Measurements from ENCODE around the gene SPAG6.

SPAG6 gene

DNA sequence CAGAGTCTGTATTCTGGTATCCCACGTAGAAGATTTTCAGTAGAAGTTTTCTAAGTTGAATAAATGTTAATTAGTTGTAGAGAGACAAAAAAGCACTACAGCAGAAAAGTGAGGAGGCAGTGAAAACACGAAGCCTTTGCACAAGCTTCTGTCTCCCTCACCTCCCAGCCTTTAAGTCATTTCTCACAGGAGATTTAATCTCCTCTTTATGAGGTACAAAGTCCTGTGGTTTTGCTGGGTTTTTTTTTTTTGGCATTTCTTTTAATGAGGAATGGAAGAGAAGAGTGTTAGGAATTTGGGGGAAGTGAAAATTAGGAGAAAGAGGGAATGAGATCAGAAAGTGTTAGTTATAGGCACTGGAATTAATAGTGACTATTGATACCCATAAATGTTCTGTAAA is 21.5 kb downstream of the SPAG6 start:
- Histone ChIP-seq H3K27ac (ENCODE audit: low read length) (no peak overlapping the region), H3K9ac (ENCODE audit: low read depth, low read length) (no peak overlapping the region)

DNA sequence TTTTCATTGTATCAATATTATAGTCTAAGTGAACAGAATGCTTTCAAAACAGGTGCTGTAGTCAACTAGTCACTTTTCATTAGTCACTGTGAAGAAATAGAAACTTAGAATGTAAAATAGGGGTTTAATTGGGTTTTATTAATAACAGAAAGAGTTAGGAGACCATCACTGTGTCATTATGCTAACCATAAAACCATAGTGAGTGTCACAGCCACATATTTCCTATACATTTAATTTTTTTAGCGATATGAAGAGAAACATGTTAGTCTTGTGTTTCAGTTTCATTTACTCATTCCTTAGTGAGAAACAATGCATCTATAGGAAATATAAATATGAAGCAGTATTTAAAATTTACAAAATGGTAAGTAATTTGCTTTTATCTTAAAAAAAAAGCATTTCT is 22.2 kb downstream of the SPAG6 start:
- no peaks in the 10 kb centered on the region for H3K9me3 ChIP-seq (ENCODE audit: insufficient read depth, low read depth, low read length)
- H3K4me1 ChIP-seq (ENCODE audit: insufficient read depth, low read length), result no peaks in the 10 kb centered on the region
- no peaks in the 10 kb centered on the region for H3K36me3 ChIP-seq (ENCODE audit: insufficient read depth, low read depth, low read length)
- no peaks in the 10 kb centered on the region for H3K27me3 ChIP-seq (ENCODE audit: insufficient read depth, low read length)
- H3K9ac ChIP-seq (ENCODE audit: low read depth, low read length), result no peak overlapping the region
- H3K27ac ChIP-seq (ENCODE audit: low read length), result no peak overlapping the region
- H3K4me3 ChIP-seq (ENCODE audit: low read length), result no peak overlapping the region

More for the DNA sequence above, 21.5 kb downstream of the SPAG6 start:
- Histone ChIP-seq H3K27me3 (ENCODE audit: insufficient read depth, low read length) (no peaks in the 10 kb centered on the region), H3K4me3 (ENCODE audit: low read length) (no peak overlapping the region), H3K4me1 (ENCODE audit: insufficient read depth, low read length) (no peaks in the 10 kb centered on the region), H3K36me3 (ENCODE audit: insufficient read depth, low read depth, low read length) (no peaks in the 10 kb centered on the region), H3K9me3 (ENCODE audit: insufficient read depth, low read depth, low read length) (no peaks in the 10 kb centered on the region)

DNA sequence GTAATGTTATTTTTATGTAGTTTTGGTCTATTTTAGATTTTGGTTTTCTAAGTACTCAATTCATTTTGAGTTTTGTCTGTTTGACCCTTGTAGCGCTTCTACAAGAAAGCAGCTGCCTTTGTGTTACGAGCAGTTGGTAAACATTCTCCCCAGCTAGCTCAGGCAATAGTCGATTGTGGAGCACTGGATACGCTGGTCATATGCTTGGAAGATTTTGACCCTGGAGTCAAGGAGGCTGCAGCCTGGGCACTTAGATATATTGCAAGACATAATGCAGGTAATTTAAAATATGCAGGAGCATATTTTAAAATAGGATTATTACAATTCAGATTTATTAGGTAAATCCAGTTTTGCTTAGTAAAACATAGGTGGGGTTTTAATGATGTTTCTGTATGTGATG is 23.1 kb downstream of the SPAG6 start:
- no peaks in the 10 kb centered on the region for H3K4me1 ChIP-seq (ENCODE audit: insufficient read depth, low read length)
- no peaks in the 10 kb centered on the region for H3K27me3 ChIP-seq (ENCODE audit: insufficient read depth, low read length)
- H3K27ac ChIP-seq (ENCODE audit: low read length), result no peak overlapping the region
- no peaks in the 10 kb centered on the region for H3K9me3 ChIP-seq (ENCODE audit: insufficient read depth, low read depth, low read length)
- no peaks in the 10 kb centered on the region for H3K36me3 ChIP-seq (ENCODE audit: insufficient read depth, low read depth, low read length)
- no peak overlapping the region for H3K9ac ChIP-seq (ENCODE audit: low read depth, low read length)
- H3K4me3 ChIP-seq (ENCODE audit: low read length), result no peak overlapping the region

DNA sequence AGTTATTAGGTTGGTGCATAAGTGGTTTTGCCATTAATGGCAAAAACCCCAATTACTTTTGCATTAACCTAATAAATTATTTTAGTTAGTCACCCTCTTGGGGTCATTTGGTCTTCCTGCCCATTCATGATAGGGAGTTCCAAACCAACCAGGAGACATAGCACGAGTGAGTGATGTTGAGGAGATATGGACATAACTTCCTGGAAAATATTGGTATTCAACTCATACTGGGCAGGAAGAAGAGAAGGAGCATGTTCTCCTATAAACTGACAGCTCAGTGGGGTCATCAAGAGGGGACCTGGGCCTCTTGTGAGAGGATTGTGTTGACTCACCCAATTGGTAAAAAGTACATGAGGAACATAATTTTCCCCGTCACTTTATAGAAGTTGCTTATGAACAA is 23.7 kb downstream of the SPAG6 start:
- Histone ChIP-seq H3K9me3 (ENCODE audit: insufficient read depth, low read depth, low read length) (no peaks in the 10 kb centered on the region), H3K4me3 (ENCODE audit: low read length) (no peak overlapping the region), H3K27ac (ENCODE audit: low read length) (no peak overlapping the region), H3K36me3 (ENCODE audit: insufficient read depth, low read depth, low read length) (no peaks in the 10 kb centered on the region), H3K9ac (ENCODE audit: low read depth, low read length) (no peak overlapping the region), H3K27me3 (ENCODE audit: insufficient read depth, low read length) (no peaks in the 10 kb centered on the region), H3K4me1 (ENCODE audit: insufficient read depth, low read length) (no peaks in the 10 kb centered on the region)

DNA sequence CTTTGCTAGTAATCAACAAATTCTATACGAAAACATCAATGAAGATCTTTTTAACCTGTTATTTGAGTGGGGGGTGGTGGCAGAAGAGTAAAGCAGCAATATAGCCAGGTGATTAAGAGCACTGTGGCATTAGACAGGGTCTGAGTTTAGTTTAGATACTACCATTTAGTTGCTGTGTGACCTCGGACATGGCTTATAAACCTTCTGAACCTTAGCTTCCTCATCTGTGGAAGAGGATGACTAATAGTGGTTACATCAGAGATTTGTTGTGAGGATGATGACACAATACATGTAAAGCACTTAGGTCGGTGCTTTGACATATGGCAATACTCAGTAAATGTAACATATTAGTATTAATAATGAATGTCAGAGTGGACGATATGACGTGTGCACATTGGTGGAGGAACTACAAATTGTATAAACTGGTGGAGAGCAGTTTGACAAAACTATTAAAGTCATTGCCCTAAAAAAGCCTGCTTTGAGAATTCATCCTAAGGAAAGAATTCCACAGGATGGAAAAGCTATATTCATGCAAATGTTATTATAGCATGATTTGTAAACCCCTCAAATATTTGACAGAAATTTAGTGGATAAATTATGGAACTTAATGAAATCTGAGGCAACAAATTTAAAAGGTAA is 24.3 kb downstream of the SPAG6 start:
- Histone ChIP-seq H3K4me1 (ENCODE audit: insufficient read depth, low read length) (no peaks in the 10 kb centered on the region), H3K27ac (ENCODE audit: low read length) (no peak overlapping the region), H3K4me3 (ENCODE audit: low read length) (no peak overlapping the region), H3K36me3 (ENCODE audit: insufficient read depth, low read depth, low read length) (no peaks in the 10 kb centered on the region), H3K9me3 (ENCODE audit: insufficient read depth, low read depth, low read length) (no peaks in the 10 kb centered on the region), H3K27me3 (ENCODE audit: insufficient read depth, low read length) (no peaks in the 10 kb centered on the region), H3K9ac (ENCODE audit: low read depth, low read length) (no peak overlapping the region)

DNA sequence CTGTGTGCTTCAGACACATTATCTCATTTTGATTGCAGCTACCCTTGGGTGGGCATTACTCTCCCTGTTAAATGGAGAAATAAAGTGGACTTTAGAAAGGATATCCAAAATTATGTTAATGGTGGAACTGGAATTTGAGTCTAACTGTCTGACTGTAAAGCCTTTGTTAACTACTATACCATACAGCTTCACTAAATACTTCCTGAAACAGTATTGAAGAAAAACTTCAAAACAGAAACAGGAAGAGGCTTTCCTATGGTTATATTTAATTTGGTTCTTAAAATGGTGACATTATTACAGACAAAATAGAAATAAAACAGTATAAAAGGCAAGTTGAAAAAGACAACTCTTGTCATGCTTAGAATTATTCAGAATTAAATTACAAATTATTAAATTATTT is 25.0 kb downstream of the SPAG6 start:
- no peak overlapping the region for H3K27ac ChIP-seq (ENCODE audit: low read length)
- no peak overlapping the region for H3K4me3 ChIP-seq (ENCODE audit: low read length)
- no peak overlapping the region for H3K9ac ChIP-seq (ENCODE audit: low read depth, low read length)
- no peaks in the 10 kb centered on the region for H3K4me1 ChIP-seq (ENCODE audit: insufficient read depth, low read length)
- no peaks in the 10 kb centered on the region for H3K9me3 ChIP-seq (ENCODE audit: insufficient read depth, low read depth, low read length)
- no peaks in the 10 kb centered on the region for H3K27me3 ChIP-seq (ENCODE audit: insufficient read depth, low read length)
- H3K36me3 ChIP-seq (ENCODE audit: insufficient read depth, low read depth, low read length), result no peaks in the 10 kb centered on the region

DNA sequence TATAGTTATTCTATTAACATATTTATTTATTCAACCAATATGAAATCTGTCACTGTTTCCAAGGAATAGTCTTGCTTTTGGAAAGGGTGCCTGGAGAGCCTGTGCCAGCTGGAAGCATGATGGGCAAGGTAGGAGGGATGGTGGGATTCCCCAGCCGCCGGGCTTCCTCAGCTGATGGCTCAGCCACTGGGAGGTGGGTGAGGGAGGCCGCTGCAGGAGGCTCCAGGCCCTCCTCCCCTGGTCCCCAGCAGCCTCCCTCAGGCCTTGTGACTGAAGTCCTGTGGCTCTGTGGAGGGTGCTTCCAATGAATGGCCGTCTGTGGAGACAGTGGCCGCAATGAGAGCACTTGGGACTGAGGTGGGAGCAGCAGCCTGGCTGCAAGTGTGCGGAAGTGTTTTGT is 27.0 kb downstream of the SPAG6 start:
- Histone ChIP-seq H3K4me1 (ENCODE audit: insufficient read depth, low read length) (no peaks in the 10 kb centered on the region), H3K9me3 (ENCODE audit: insufficient read depth, low read depth, low read length) (no peaks in the 10 kb centered on the region), H3K4me3 (ENCODE audit: low read length) (no peak overlapping the region), H3K27me3 (ENCODE audit: insufficient read depth, low read length) (no peaks in the 10 kb centered on the region), H3K9ac (ENCODE audit: low read depth, low read length) (no peak overlapping the region), H3K27ac (ENCODE audit: low read length) (no peak overlapping the region), H3K36me3 (ENCODE audit: insufficient read depth, low read depth, low read length) (no peaks in the 10 kb centered on the region)

DNA sequence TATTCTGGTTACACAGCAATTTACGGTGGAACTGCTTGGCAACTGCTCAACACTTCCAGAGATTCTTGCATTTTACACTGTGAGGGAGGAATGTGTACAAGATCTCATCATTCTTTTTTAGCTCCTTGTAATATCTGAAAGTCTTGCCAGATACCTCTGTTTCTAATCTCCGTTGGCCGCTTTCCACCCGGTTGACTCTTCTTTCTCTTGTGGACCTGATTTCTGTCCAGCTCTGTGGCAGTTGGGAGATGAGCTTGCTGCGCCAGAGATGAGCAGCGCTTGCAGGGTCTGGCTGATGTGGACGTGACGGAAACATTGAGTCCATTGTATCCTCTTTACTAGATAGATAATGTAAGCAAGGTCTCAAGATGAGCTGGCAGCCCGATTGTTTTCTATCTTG is 27.6 kb downstream of the SPAG6 start:
- no peak overlapping the region for H3K4me3 ChIP-seq (ENCODE audit: low read length)
- no peaks in the 10 kb centered on the region for H3K27me3 ChIP-seq (ENCODE audit: insufficient read depth, low read length)
- no peaks in the 10 kb centered on the region for H3K36me3 ChIP-seq (ENCODE audit: insufficient read depth, low read depth, low read length)
- H3K9ac ChIP-seq (ENCODE audit: low read depth, low read length), result no peak overlapping the region
- no peaks in the 10 kb centered on the region for H3K4me1 ChIP-seq (ENCODE audit: insufficient read depth, low read length)
- H3K9me3 ChIP-seq (ENCODE audit: insufficient read depth, low read depth, low read length), result no peaks in the 10 kb centered on the region
- H3K27ac ChIP-seq (ENCODE audit: low read length), result no peak overlapping the region

DNA sequence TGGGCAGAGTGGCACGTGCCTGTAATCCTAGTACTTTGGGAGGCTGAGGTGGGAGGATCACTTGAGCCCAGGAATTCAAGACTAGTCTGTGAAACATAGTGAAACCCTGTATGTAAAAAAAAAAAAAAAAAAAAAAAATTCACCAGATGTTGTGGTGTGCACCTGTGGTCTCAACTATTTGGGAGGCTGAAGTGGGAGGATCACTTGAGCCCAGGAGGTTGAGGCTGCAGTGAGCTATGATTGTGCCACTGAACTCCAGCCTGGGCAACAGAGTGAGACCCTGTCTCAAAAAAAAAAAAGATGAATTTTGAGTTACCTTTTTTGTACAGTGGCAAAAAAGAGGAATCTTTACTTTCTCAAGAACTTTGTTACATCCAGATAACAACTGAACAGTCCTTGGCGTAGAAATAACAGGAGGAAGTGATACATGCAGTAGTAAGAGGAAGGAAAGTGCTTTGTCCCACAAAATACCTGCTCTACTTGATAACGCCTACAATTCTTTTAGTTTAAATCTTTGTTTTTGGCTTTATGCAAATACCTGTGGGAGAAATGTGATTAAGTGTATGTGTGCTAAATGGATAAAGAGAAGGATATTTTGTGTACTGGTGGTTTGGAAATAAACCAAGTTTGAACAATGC is 29.3 kb downstream of the SPAG6 start:
- H3K27ac ChIP-seq (ENCODE audit: low read length), result no peak overlapping the region
- H3K4me1 ChIP-seq (ENCODE audit: insufficient read depth, low read length), result peaks cover 7% of the 10 kb centered on the region; the same call in 1 of the 2 replicates
- H3K27me3 ChIP-seq (ENCODE audit: insufficient read depth, low read length), result no peaks in the 10 kb centered on the region
- no peaks in the 10 kb centered on the region for H3K36me3 ChIP-seq (ENCODE audit: insufficient read depth, low read depth, low read length)
- H3K9ac ChIP-seq (ENCODE audit: low read depth, low read length), result no peak overlapping the region
- no peak overlapping the region for H3K4me3 ChIP-seq (ENCODE audit: low read length)
- no peaks in the 10 kb centered on the region for H3K9me3 ChIP-seq (ENCODE audit: insufficient read depth, low read depth, low read length)

DNA sequence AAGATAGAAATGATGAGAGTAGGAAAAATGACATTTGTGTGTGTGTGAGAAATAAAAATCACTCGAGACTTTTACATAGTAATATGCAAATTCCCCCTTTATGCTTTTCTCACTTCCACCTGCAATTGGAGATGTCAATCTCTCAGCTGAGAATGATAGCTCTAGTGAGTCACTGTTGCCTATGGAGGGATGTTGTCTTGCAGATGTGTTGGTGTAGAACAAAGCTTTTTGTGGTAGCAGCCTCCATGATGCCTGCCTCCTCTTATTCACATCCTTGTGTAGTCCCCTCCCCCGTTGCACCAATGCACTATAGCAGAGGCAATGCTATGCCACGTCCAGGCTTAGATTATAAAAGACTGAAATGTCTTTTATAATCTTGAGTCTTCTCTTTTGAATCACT is 33.8 kb downstream of the SPAG6 start:
- Histone ChIP-seq H3K9me3 (ENCODE audit: insufficient read depth, low read depth, low read length) (no peaks in the 10 kb centered on the region), H3K9ac (ENCODE audit: low read depth, low read length) (no peak overlapping the region), H3K4me3 (ENCODE audit: low read length) (no peak overlapping the region; the same call in 1 of the 2 replicates), H3K27me3 (ENCODE audit: insufficient read depth, low read length) (no peaks in the 10 kb centered on the region), H3K36me3 (ENCODE audit: insufficient read depth, low read depth, low read length) (no peaks in the 10 kb centered on the region), H3K27ac (ENCODE audit: low read length) (no peak overlapping the region), H3K4me1 (ENCODE audit: insufficient read depth, low read length) (peaks cover 7% of the 10 kb centered on the region; the same call in 1 of the 2 replicates)

DNA sequence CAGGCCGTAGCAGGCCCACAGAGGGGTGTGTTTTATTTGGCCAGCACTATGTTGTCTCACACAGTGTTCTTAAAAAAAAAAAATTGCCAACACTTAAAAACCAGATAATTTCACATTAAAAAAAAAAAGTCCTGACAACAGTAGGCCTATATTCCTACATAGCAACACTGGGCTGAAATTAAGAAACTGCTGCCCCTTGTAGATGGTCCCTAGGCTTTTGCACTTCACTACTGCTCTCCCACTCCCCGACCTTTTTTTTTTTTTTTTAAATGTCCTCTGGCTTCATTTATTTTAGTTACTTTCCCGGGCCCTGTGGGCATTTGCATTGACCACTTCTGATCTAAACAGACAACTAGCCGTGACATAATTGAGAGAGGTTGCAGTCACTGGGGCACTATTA is 36.0 kb downstream of the SPAG6 start:
- H3K9me3 ChIP-seq (ENCODE audit: insufficient read depth, low read depth, low read length), result no peaks in the 10 kb centered on the region
- H3K9ac ChIP-seq (ENCODE audit: low read depth, low read length), result no peak overlapping the region
- no peak overlapping the region for H3K27ac ChIP-seq (ENCODE audit: low read length)
- no peaks in the 10 kb centered on the region for H3K27me3 ChIP-seq (ENCODE audit: insufficient read depth, low read length)
- peaks cover 7% of the 10 kb centered on the region; the same call in 1 of the 2 replicates for H3K4me1 ChIP-seq (ENCODE audit: insufficient read depth, low read length)
- no peaks in the 10 kb centered on the region for H3K36me3 ChIP-seq (ENCODE audit: insufficient read depth, low read depth, low read length)
- no peak overlapping the region for H3K4me3 ChIP-seq (ENCODE audit: low read length)

DNA sequence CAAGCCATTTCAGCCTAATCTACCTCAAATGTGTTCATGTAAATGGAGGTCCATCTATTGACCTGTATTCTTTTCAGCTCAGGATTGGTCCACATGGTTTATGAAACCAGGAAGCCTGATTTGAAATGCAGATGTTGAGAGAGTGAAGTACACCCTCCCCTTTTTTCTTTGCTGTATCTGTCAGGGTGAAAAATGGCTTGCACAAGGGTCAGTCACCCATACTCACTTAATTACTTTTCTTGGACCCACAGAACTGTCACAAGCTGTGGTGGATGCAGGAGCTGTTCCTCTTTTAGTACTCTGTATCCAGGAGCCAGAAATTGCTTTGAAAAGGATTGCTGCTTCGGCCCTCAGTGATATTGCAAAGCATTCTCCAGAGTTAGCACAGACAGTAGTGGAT is 41.2 kb downstream of the SPAG6 start:
- Histone ChIP-seq H3K27me3 (ENCODE audit: insufficient read depth, low read length) (no peaks in the 10 kb centered on the region), H3K4me1 (ENCODE audit: insufficient read depth, low read length) (0 out of 2 replicates have a peak, but pooled peaks cover 3% of the 10 kb centered on the region), H3K36me3 (ENCODE audit: insufficient read depth, low read depth, low read length) (no peaks in the 10 kb centered on the region), H3K9me3 (ENCODE audit: insufficient read depth, low read depth, low read length) (no peaks in the 10 kb centered on the region), H3K9ac (ENCODE audit: low read depth, low read length) (no peak overlapping the region), H3K27ac (ENCODE audit: low read length) (no peak overlapping the region), H3K4me3 (ENCODE audit: low read length) (no peak overlapping the region)

All from iPS-20b (cell line).